HG02763 (cell line): Measurements from ENCODE around the gene OR8B4.
"Not testable (repeated sequence)": the region's sequence is repeated elsewhere in the genome, so short reads cannot be mapped to it uniquely, and the experiment has no call there.

Experiments
- ATAC-seq: cut with Tn5 transposase; IDR thresholded peaks from one replicate; pipeline ENCODE4 v1.9.1; 2021; ENCODE audit warnings: mild to moderate bottlenecking, moderate library complexity; ENCODE audit not compliant: unreplicated experiment

OR8B4 gene

DNA sequence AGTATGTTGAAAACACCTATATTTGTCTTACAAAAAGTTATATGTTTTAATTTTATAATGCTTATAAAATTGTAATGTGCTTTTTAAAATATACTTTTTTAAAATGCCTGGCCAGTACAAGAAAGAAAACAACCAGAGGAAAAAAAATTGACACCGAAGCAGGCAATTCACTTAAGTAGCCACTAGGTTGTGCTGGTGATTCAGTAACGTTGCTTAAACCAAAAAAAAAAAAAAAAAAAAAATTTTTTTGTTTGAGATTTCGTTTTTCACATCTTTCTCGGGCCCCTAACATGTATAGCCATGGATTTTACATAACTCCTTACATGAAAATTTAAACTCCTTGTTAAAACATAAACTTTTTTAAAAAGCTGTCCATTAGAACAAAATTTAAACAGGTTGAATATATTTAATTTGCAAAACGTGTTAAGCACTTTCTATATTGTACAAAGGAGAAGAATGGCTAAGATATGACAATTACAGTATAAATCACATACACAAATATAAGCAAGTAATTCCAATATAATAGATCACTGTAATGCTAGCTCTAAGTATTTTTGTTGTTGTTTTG lies 9.2 kb downstream of the OR8B4 start:
- no peak for ATAC-seq

DNA sequence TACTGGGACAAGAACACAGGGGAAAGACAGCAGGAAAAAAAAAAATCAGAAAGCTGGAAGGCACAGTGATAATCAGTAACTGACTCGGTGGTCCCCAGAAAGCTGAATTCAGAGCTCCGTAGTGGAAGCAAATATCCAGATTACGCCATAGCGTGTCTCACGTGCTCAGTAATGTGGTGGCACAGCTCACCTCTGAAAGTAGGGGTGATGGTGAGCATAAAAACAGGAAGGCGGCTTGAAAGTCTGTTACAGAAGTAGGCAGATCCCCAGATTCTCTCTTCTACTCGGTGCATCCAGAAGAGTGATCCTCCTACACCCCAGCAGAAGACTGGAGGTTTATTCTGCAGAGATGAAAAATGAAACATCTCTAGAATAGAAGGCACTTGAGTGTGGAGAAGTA lies 14.8 kb downstream of the OR8B4 start:
- ATAC-seq = no peak

- no peak for ATAC-seq
Observed at GRCh38 chr11:124405581-124405980, 19.1 kb downstream of the OR8B4 start.

DNA sequence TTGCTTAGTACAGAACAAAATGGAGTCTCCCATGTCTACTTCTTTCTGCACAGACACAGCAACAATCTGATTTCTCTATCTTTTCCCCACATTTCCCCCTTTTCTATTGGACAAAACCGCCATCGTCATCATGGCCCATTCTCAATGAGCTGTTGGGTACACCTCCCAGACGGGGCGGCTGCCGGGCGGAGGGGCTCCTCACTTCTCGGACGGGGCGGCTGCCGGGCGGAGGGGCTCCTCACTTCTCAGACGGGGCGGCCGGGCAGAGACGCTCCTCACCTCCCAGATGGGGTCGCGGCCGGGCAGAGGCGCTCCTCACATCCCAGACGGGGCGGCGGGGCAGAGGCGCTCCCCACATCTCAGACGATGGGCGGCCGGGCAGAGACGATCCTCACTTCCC lies 21.5 kb downstream of the OR8B4 start:
- not testable (repeated sequence) for ATAC-seq

- ATAC-seq = peak; percentile 68
Observed at GRCh38 chr11:124402326-124402922, 22.2 kb downstream of the OR8B4 start.

GRCh38 chr11:124398924-124399323 lies 25.7 kb downstream of the OR8B4 start, which contains the start of gene OR8B3:
Gene OR8B3, minus strand, starts transcription at chr11:124399024. Its CDS starts 1,673 bp downstream, at chr11:124397351.
- no peak for ATAC-seq

DNA sequence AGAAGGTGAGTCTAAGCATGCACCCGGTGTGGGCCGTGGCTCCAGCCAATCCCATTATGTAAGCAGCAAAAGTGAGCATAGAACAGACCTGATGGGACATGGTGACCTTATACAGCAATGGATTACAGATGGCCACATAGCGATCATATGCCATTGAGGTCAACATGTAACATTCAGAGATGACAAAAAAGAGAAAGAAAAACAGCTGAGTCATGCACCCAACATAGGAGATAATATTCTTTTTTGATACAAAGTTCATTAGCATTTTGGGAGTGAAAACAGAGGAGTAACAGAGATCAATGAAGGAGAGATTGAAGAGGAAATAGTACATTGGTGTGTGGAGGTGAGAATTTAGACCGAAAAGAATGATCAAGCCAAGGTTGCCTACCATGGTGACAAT lies 27.8 kb downstream of the OR8B4 start:
- ATAC-seq = not testable (repeated sequence)

GRCh38 chr11:124394408-124394807 lies 30.3 kb downstream of the OR8B4 start:
- ATAC-seq = no peak

GRCh38 chr11:124384399-124384798 lies 40.3 kb downstream of the OR8B4 start, which contains the start of gene OR8B2:
Gene OR8B2, minus strand, starts transcription at chr11:124384499. Its CDS starts 1,156 bp downstream, at chr11:124383343.
- no peak for ATAC-seq

GRCh38 chr11:124382857-124383256 lies 41.8 kb downstream of the OR8B4 start:
- not testable (repeated sequence) for ATAC-seq

DNA sequence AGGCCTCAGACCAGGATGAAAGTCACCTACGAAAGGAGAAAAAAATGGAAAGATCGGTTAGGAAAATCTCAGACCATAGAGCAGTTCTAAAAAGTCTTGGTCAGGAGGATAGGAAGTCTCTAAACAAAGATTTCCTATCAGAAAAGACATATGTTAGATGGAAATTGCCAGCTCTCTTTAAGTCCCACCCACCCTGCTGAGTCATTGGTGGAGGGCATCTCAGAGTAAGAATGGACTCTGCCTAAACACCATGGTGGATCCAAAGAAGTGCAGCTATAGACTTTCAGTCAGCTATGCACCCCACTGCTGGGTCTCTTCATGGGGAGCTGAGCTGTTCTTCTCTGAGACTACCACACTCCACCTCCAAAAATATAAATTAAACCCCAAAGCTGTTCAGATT lies 44.1 kb downstream of the OR8B4 start:
- ATAC-seq = no peak

GRCh38 chr11:124376280-124376679 lies 48.4 kb downstream of the OR8B4 start:
- no peak for ATAC-seq
